Renal pelvis (tissue), 12 donors: Measurements from ENCODE around the gene RIOX2. TPM values are rescaled to one million over a fixed set of nuclear protein-coding genes. Genes with fewer than 3 reads are reported as not detected.
A peak's percentile ranks its signal among the peaks of the same experiment; 100 is the strongest.
"Not testable (repeated sequence)": the region's sequence is repeated elsewhere in the genome, so short reads cannot be mapped to it uniquely, and the experiment has no call there.

Experiments used
- DNase-seq: peaks from one replicate; pipeline ENCODE4 v3.0.0-alpha.2; 2013
- long read RNA-seq, 16 experiments: transcript quantifications; one replicate each; lab custom pipeline, GENCODE V29; 2026
- polyA plus RNA-seq, 3 donors: library from polyadenylated mRNA; unstranded; fragments of 120-200 nt; gene quantifications; one replicate each; pipeline ENCODE4 v1.2.1, GENCODE V29; 2013; ENCODE audit not compliant: insufficient read length in 3 of 3

The RIOX2 gene
- 10 to 100 TPM; 31.6 to 35.9 (median 35.7) TPM for polyA plus RNA-seq
- long read RNA-seq, donor 1, full-length matches to known transcripts: 4 of 4 reads
- long read RNA-seq, donor 1, partial matches to known transcripts: 0 of 4 reads
- long read RNA-seq, donor 1, other reads (novel, unspliced or antisense): 0 of 4 reads
- long read RNA-seq, donor 2, full-length matches to known transcripts: 16 of 16 reads
- long read RNA-seq, donor 2, partial matches to known transcripts: 0 of 16 reads
- long read RNA-seq, donor 2, other reads (novel, unspliced or antisense): 0 of 16 reads
- long read RNA-seq, donor 3, full-length matches to known transcripts: 8 of 8 reads
- long read RNA-seq, donor 3, partial matches to known transcripts: 0 of 8 reads
- long read RNA-seq, donor 3, other reads (novel, unspliced or antisense): 0 of 8 reads
- long read RNA-seq, donor 4, transcript RIOX2-203 (10 exons, 2,341 nt): major isoform, 5 of 6 reads
- long read RNA-seq, donor 4, partial matches to known transcripts: 0 of 6 reads
- long read RNA-seq, donor 4, other reads (novel, unspliced or antisense): 0 of 6 reads
- long read RNA-seq, donor 5, full-length matches to known transcripts: 2 of 2 reads
- long read RNA-seq, donor 5, partial matches to known transcripts: 0 of 2 reads
- long read RNA-seq, donor 5, other reads (novel, unspliced or antisense): 0 of 2 reads
- long read RNA-seq, donor 6, partial matches to known transcripts: 0 of 2 reads
- long read RNA-seq, donor 6, other reads (novel, unspliced or antisense): 0 of 2 reads
- long read RNA-seq, donor 7, transcript RIOX2-203 (10 exons, 2,341 nt): major isoform, 13 of 14 reads
- long read RNA-seq, donor 7, partial matches to known transcripts: 0 of 14 reads
- long read RNA-seq, donor 7, other reads (novel, unspliced or antisense): 0 of 14 reads
- long read RNA-seq, donor 8, partial matches to known transcripts: 0 of 1 reads
- long read RNA-seq, donor 8, other reads (novel, unspliced or antisense): 0 of 1 reads
- long read RNA-seq, donor 9, transcript RIOX2-203 (10 exons, 2,341 nt): major isoform, 7 of 8 reads
- long read RNA-seq, donor 9, partial matches to known transcripts: 0 of 8 reads
- long read RNA-seq, donor 9, other reads (novel, unspliced or antisense): 0 of 8 reads
- long read RNA-seq, donor 10, partial matches to known transcripts: 0 of 4 reads
- long read RNA-seq, donor 10, other reads (novel, unspliced or antisense): 0 of 4 reads
- long read RNA-seq, donor 11, partial matches to known transcripts: 0 of 3 reads
- long read RNA-seq, donor 11, other reads (novel, unspliced or antisense): 0 of 3 reads
- long read RNA-seq, donor 12, full-length matches to known transcripts: 12 of 106 reads
- long read RNA-seq, donor 12, partial matches to known transcripts: 94 of 106 reads
- long read RNA-seq, donor 12, other reads (novel, unspliced or antisense): 0 of 106 reads
- long read RNA-seq, donor 13, partial matches to known transcripts: 0 of 4 reads
- long read RNA-seq, donor 13, other reads (novel, unspliced or antisense): 0 of 4 reads
- long read RNA-seq, donor 14: 0 reads
- long read RNA-seq, donor 15, full-length matches to known transcripts: 8 of 8 reads
- long read RNA-seq, donor 15, partial matches to known transcripts: 0 of 8 reads
- long read RNA-seq, donor 15, other reads (novel, unspliced or antisense): 0 of 8 reads
- long read RNA-seq, donor 16, transcript RIOX2-203 (10 exons, 2,341 nt): major isoform, 7 of 9 reads
- long read RNA-seq, donor 16, partial matches to known transcripts: 0 of 9 reads
- long read RNA-seq, donor 16, other reads (novel, unspliced or antisense): 0 of 9 reads

GRCh38 chr3:97971679-97972567, at the start of gene RIOX2:
Gene RIOX2, minus strand, starts transcription at chr3:97972431. Its CDS starts 4,838 bp downstream, at chr3:97967593.
- peak; percentile 57 for DNase-seq

- no peak for DNase-seq
Observed at GRCh38 chr3:98020412-98020811, 48.2 kb upstream of the RIOX2 start.

DNA sequence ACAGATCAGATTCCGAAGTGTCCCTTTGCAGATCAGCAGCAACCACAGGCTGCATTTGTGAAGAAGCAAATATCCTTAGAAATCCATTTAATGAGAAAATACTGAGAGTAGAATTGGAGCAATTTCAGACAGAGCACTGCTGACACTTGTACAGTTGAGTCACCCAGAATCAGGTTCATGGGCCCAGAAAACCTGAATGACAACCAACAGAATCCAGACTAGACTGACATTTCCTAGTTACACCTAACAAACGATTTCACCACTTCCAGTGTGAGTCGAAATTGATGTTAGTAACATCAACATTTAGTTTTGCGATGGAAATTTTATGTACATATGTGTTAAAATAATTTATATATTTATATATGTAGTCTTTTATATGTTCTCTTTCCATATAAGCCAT, 46.1 kb upstream of the RIOX2 start:
- no peak for DNase-seq

DNA sequence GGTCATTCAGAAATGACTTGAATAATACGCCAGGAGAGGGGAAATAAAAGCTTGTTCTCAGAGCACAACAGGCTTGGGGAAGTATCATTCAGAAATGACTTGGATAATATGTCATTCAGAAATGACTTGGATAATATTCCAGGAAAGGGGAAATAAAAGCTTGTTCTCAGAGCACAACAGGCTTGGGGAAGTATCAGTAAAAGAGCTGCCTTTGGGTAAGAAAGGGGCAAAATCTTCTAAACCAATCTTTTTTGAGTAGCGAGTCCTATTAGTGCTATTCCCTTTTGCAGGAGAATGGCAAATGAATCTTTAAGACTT, 42.0 kb upstream of the RIOX2 start:
- no peak for DNase-seq

DNA sequence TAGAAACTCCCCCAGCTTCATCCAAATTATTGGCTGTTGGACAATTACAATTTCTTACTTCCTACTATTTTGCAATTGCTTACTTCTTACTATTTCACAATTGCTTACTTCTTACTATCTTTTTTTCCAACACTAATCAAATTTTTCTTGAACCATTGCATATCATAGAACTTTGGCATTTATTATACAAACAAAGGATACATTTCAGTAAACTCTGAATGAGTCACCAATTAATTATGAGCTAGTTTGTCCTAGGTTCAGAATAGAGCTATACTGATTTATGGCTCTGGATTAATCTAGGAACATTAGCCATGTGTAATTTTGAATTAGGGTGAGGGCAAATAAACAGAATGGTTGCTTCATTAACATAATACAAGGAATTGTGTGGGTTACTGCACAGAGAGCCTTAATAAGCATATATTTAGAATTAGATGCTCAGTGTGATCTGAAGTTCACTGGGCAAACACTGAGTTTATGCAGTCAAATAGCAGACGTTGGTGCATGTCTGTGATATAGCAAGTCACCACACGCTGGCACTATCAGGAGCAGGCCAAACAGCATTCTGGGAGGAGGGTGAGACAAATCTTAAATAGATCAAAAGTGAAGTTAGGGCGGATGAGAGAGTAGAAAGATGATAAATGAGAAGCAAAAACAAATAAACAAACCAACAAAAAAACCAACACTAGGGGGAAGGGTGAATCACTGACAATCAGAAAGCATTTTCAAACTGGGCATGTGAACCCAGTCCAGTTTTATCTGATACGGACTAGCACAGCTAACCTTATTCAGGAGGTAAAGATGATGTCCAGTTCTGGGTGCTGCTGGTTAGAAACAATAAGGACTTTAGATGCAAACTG, 41.4 kb upstream of the RIOX2 start:
- DNase-seq: no peak

DNA sequence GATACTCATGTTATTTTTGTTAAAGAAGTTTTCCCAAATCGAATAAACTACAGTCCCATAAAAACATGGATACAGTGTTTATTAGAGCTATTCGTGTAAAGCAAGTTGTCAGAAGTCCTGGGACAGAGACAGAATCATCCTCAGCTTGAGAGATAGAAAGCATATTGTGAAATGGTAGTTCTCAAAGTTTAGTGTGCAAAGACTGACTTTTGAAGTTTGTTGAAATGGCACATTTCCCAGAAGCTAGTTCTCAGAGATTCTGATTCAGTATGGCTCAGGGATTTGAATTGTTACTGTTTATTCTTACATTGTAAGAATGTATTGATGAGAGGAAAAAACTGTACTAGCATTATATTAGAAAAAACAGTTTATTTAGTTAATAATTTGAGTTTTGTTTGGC, 40.7 kb upstream of the RIOX2 start:
- no peak for DNase-seq

- DNase-seq: not testable (repeated sequence)
Observed at GRCh38 chr3:98010883-98011449, 38.7 kb upstream of the RIOX2 start.

GRCh38 chr3:98010194-98010882, 38.1 kb upstream of the RIOX2 start:
- DNase-seq: no peak

DNA sequence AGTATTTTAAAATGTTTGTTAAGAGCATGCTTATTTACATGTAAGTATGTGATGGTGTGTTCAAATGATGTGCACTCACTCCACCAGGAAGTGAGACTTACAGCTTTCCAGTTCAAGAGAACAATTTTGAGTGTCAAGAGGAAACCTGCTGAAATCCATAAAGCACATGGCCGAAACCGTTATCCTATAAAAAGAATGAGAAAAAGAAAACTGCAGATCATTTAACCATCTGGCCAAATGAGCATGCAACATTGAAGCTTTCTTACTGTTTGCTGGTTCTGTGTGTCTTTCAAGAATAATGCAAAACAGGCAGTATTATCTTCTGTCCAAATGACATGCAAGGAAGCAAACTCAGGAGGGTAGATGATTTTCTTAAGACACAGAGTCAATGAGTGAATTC, 36.6 kb upstream of the RIOX2 start:
- DNase-seq: no peak

- DNase-seq: no peak
Observed at GRCh38 chr3:98005438-98005837, 33.2 kb upstream of the RIOX2 start.

GRCh38 chr3:98004721-98005120, 32.5 kb upstream of the RIOX2 start:
- DNase-seq: no peak

DNA sequence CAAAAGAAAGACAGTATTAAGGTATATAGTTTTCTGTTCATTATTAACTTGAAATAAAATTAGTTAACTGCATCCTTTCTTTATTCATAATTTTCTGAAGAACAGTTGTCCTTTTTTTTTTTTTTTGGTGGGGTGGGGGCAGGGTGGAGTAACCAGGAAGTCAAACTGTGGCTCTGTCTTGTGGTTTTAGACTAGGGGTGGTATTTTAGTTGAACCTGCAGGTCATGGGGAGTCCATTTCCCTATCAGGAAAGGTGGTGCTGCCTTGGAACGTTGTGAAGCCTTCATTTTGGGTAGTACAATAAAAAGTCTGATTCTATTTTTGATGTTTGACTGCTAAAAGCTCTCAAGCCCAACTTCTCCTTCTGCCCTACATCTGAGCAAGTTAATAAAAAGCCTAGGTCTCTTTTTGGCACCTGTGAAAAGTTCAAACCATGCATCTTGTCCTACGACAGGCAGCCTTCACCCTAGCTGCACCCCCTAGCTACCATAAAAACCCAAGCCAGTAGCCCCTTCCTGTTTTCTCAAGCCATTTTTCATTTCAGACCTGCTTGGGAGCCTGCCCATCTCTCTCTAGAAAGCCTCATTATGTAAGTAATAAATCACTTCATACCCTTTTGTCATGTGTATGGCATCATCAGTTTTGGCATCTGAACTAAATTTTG, 31.2 kb upstream of the RIOX2 start:
- DNase-seq: no peak

DNA sequence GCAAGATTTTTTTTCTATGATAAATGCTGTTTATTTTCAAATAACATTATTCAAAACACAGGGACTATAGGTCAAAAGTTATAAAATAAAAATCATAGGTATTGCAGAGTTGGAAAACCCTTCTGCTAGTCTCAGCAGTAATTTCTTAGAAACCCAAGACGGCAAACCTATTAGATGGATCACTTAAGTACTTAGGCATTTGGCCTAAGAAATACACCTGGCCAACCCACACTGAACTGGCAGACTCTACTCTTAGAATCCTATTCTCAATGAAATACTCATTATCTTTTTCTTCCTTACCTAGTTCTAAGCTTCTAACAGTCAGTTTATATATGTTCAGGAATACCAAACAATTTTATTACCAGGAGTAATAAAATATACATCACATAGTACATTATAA, 30.5 kb upstream of the RIOX2 start:
- DNase-seq: no peak

DNA sequence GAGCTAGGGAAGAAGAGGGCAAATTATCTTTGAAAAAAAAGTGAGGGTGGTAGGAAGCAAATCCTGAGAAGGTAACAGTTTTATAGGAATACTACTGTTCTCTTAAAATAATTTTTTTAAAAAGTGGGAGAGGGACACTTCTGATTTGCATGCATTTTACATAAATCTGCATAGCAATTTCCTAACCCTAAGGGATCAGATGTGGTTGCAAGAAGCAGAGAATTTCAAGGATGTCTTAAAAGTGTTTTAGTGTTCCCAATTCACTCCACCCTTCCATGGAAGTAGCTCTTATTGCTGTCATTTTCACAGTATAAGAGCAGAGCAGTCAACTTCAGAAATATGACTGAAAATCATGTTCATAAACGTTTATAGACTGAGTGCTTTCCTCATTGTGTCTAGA, 27.8 kb upstream of the RIOX2 start:
- no peak for DNase-seq

DNA sequence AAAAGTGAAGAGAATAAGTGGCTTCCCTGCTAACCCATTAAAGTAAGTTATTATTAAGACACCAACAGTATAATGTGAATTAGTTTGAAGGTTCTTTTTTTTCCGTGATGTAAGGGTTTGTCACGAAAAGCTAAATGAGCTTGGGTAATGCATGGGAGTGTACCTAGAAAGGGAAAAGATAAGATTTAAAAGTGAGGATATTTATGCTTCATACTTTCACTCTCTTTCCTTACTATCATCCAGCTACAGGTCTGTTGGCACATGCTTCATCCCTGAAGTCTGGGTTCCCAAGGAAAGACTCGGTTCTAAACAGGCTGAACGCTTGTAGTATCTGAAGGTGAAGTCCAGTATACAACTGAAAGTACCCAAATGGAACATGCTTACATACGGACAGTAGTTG, 26.9 kb upstream of the RIOX2 start:
- DNase-seq: no peak

- DNase-seq: no peak
Observed at GRCh38 chr3:97996988-97997387, 24.8 kb upstream of the RIOX2 start.

- DNase-seq: no peak
Observed at GRCh38 chr3:97994328-97994945, 22.2 kb upstream of the RIOX2 start.
